GM21717 (cell line): ENCODE measurements around the gene DLGAP5.

Experiments
- ATAC-seq: cut with Tn5 transposase; IDR thresholded peaks from one replicate; pipeline ENCODE4 v1.9.1; 2021; ENCODE audit warnings: mild to moderate bottlenecking, moderate library complexity; ENCODE audit not compliant: unreplicated experiment

DLGAP5 gene

DNA sequence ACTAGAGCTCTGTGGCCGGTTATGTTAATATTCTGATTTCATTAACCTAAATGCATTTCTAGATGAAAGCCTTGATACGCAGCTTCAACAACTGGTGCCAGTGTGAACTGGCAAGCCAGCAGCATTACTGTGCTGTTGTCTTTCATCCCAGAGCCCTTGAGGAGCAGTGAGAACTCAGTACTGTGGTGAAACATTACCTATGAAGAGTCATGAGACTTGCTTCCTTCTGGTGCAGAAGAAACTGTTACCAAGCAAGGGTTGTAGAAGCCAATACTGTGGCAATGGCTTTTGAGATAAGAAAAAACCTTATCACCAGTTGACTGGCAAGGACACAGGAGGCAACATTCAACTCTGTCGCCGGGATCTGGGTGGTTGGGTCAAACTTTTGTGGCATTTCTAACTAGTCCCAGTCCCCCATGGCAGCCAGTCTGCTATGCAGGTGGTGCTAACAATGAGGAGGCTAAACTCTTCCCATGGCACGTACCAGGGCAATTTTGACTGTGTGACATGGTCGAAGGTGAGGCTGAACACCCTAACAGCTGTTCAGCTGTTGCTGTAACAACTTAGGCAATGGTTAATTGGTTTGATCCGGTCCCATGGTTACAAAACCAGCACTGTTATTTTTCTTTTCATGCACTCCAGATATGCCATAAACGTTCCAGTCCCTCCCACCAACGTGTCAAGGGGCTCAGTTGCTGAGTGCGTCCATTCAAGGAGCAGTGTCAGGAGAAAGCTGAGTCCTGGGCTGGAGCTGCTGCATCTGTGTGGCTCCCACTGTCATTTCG lies 74.9 kb downstream of the DLGAP5 start:
- no peak for ATAC-seq

DNA sequence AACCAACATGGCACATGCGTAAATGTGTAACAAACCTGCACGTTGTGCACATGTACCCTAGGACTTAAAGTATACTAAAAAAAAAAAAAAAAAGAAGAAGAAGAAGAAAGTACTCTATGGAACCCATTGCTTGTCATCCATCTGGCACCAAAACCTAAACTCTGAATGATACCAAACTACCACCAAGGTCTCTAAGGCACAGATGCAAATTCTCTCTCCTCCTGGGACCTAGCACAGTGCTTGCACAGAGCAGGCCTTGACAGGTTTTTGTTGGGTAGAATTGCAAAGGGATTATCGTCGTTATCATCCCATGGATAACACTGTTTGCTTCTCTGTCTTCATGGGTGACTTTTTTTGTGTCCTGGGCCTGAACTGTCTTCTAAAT lies 75.5 kb downstream of the DLGAP5 start:
- no peak for ATAC-seq

DNA sequence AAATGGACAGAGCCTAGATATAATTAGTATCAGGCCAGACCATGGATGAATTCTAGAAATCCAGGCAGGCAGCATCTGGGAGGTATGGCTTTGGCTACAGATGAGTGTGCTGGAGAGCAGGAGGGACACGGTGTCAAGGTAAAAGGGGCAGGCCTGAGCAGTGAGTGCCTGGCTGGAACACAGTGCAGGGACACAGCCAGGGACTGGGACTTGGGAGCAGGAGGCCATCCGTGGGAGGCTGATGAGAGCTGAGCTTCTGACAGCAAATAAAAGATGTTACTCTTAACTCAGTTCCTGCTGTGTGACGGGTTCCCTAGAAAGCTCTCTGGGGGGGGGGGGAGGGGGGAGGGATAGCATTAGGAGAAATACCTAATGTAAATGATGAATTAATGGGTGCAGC lies 75.9 kb downstream of the DLGAP5 start:
- ATAC-seq = no peak

DNA sequence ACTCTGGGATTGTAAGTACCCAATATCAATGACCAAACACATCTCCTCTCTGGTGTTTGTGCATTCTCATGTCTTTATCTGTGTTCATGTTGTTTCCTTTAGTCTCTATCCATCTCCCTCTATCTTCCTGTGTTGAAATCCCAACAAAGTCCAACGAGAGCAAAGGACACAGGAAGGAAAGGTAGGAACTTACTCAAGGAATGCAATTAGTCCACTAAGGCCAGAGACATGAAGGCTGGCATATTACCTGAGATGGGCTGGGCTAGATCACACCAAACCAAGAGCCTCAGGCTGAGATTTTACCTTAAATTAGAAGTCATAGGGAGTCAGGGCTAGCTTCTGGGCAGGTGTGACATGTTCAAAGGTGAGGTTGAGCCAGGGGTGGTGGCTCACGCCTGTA lies 76.7 kb downstream of the DLGAP5 start:
- no peak for ATAC-seq

DNA sequence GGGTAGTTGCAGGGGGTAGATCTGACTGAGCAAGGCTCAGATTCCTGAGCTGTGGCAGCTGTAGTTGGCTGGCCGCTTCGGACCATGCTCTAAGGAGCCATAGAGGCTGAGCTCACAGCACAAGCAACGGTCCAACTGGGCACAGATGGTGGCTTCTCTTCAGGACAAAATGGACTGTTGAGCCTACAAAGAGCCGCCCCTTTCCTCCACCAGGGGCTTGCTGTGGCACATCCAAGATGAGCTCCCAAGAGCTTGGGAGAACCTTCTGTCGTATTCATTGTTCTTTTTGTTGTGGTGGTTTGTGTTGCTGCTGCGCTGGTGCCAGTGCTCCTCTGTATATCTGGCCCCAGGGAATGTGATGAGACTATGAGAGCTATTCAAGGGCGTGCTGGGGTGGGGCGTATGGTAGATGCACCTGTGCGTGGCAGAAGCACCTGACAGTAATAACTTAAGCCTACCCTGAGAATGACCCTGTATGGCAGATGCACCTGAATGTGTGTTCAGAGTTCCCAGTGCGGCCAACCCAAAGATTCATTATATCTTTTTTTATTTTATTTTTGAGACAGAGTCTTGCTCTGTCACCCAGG lies 80.2 kb downstream of the DLGAP5 start:
- no peak for ATAC-seq

DNA sequence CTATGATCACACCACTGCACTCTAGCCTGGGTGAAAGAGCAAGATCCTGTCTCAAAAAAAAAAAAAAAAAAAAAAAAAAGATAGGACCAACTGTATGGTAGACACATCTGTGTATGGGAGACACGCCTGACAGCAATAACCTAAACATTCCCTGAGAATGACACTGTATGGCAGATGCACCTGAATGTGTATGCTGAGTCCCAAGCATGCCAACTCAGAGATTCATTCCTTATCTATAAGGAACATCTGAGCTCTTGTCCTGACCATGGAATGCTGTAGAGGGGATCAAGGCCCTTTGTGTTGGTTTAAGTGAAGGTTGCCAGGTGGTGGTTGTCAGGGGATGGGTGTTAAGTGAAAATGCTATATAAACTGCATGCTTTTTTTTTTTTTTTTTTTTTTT lies 81.5 kb downstream of the DLGAP5 start:
- ATAC-seq = no peak

DNA sequence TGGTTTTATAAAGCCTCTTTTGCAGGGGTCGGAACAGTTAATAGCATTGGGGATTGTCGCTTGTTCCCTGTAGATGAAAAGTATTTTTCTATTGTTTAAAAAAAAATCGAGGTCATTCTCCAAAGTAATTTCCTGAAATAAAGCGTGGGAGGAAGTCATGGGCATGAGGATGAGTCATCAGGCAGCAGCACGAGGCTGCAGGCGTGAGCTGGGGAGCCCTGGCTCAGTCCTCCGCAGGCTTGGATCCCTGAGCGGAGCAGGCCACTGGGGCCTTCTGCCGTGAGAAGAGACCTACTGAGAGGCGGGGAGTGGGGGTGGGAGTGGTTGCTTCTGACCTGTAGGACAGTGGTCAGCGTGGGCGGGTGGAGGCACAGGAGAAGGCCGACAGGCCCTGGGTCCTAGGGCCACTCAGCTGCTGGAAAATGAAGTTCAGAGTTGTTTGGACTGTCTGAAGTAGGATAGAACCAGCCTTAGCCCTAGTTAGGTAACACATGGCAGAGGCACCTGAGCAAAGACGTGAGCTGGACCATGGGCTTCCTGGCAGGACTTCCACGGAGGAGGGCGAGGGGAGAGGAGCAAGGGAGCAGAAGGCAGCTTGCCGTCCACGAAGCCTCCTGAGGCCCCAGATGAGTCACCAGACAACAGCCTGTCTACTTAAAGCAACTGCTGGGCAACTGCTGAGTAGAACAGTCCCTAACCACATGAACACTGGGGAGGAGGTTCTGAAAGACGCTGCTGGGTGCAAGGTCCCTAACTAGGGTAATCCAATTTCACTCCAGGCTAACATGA lies 83.4 kb downstream of the DLGAP5 start:
- peak; percentile 57 for ATAC-seq

DNA sequence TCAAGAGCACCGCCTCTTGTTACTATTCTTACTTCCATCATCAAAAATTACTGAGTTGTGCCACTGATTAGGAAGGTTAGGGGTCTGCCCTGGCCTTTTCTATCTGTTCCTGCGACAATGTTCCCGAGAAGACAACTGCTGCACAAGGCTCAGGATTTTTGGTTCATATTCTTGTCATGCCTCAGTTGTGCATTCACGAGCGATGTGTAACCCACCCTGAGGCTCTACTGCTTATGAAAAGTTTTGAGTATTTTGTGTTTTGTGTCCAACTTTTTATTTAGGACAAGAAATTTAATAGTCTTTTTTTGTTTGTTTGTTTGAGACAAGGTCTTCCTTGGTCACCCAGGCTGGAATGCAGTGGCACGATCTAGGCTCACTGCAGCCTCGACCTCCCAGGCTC lies 85.4 kb downstream of the DLGAP5 start:
- no peak for ATAC-seq

DNA sequence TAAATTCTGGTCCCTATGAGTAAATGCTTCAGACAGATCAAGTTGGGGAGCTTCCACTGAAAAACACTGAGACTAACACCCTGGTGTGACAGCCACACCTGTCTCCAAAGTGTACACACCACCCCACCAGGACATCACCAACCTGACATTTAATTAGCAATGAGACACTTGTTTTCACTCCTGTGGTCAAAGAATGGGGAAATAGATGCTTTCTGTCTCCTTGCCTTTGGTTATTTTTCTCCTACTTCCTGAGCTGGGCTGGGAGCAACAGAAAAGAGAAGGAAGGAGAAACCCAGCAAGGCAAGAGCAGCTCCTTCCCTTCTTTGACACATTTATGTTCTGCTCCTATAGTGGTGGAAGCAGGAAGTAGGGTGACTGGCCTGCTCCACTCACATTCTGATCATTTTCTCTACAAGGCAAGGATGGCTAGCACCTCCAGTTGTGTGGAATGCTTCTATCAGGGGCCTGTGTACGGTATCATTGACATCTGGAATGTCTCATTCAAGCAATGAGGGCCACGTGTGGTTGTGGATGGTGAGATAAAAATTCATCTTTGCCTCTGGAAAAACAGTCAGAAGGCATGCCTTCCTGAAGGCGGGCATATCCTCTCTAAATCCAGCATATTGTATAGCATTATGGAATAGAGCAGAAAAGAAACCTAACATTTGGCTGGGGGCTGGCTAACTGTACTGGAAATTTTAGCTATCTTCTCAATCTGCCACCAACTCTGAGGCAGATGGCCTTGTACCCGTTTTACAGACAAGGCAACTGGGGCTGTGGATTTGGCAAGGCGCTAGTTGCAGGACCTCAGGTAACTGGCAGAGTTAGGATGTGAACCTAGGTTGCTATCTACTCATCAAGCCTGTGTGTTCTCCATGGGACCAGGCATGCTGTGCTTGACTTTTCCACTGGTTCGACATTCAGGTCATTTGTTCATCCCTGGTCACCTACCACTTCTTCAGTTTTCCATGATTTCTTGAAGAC lies 87.1 kb downstream of the DLGAP5 start:
- ATAC-seq = no peak

DNA sequence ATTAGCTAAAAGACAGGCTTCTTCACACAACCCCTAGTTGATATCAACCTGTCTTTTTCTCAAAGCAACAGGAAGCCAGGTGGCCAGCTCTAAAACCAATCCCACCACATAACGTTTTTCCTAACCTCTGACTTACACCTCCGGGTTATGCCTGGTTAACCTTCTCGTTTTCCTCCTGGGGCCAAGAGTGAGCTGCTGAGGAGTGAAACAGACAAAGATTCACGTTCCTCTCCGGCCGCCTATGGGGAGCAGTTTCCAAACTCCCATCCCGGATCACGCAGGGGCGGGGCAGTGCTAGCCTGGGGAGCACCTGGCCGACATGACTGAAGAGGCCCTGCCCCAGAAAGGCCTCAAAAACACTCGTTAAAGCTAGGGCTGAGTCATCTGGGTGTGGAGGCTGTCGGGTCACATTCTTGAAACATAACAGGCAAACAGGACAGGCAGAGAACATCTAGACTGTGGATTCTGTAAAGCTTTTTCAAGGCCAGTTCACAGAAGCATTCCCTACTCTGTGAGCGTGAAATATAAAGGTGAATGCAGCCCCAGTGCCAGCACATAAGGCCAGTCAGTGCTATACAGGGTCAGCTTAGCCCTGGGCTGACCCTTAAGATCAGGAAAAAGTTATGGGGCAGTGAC lies 88.3 kb downstream of the DLGAP5 start:
- ATAC-seq = no peak

DNA sequence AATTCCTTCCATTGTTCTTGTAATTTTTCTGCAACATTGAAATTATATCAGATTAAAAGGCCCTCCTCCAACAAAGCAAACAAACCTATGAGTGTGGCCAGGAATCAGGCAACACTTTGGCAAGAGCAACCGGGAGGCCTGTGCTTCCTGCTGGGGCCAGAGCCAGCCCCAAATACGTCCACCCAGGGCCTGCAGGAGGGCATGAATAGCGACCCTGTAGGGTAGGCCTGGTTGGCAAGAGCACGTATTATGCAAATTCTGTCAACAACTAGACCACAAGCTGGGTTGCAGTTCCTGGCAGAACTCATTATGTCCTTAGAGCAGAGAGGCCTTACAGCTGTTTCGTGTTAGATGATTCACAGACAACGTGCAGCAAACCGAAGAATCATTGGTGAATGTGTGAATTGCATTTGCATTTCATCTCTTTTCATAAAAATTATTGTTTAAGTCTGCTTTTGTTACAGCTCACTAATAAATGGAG lies 89.2 kb downstream of the DLGAP5 start:
- ATAC-seq = peak; percentile 67

DNA sequence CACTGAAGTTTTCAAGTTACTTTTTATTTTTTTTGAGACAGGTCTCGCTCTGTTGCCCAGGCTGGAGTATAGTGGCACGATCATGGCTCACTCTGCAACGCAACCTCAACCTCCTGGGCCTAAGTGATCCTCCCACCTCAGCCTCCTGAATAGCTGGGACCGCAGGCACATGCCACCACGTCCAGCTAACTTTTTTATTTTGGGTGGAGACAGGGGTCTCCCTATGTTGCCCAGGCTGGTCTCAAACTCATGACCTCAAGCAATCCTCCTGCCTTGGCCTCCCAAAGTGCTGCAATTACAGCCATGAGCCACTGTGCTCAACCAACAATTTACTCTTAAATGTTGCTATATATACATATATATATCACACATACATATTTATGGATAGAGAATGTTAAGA lies 89.7 kb downstream of the DLGAP5 start:
- ATAC-seq = no peak

DNA sequence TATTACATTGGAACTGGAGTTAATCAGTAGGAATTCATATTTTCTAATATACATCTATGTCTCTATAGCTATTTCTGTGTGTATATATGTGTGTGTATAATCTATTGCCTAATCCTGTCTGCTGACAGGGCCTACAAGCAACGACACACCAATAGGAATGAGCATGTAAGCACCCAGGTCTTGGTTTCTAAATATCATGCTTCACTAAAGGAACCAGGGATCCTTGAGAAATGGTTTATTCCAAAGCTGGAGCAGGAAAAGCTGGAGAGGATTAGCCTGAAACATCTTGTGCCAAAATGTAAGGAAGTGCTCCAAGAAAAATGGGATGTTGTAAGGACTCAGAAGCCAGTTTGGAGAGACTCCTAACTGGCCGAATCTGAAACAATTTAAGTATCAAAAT lies 91.6 kb downstream of the DLGAP5 start:
- no peak for ATAC-seq

DNA sequence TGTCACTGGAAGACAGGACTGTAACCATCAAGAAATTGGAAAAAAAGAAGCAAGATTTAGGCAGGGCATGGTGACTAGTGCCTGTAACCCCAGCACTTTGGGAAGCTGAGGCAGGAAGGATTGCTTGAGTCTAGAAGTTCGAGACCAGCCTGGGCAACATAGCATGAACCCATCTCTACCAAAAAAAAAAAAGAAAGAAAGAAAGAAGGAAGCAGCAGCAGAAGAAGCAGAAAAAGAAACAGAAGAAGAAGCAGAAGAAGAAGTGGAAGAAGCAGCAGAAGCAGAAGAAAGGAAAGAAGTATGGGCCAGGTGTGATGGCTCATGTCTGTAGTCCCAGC lies 92.9 kb downstream of the DLGAP5 start:
- no peak for ATAC-seq
